GM04504 (cell line): ENCODE measurements around the gene KRT14.
"Not testable (repeated sequence)": the region's sequence is repeated elsewhere in the genome, so short reads cannot be mapped to it uniquely, and the experiment has no call there.

Experiments used
- DNase-seq: peaks from one replicate; pipeline ENCODE4 v3.0.0-alpha.2; 2012; ENCODE audit warnings: low read depth

KRT14 gene

DNA sequence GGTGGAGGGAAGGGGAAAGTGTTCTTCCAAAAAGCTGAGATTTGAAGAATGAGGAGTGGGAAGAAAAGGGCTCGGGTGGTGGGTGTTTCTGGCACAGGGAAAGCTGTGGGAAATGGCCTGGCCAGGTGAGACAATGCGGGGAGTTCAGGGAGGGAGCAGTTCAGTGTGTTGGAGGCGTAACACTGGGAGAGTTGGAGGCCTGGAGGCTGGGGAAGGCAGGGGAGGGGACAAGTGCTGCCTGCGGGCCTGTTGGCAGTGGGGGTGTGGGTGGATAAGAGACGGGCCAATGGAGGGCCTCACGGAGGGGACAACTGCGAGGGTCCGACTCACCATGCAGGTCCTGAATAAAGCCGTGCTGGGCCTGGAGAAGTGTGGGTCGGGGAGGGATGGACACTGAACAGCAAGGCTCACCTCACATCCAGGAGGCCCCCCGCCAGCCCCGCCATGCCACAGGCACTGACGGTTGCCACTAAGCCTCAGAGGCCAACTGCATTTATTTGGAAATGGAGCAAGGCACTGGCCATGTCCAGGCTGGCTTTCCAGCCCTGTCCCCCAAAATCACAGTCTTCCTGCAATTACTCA is 40.8 kb downstream of the KRT14 start:
- no peak for DNase-seq

DNA sequence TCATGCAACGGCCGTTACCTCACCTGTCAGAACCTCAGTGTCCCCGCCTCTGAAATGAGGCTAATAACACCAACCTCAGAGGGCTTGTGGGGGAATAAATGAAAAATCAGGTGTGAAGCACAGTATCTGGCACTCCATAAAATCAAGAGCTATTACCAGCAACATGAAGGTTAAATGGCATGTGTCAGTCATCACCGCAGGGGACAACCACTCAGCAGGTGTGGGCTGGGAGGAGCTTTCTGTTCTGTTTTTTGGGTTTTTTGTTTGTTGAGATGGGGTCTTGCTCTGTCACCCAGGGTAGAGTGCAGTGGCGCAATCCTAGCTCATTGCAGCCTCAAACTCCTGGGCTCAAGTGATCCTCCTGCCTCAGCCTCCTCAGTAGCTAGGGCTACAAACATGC is 41.8 kb downstream of the KRT14 start:
- DNase-seq: no peak

DNA sequence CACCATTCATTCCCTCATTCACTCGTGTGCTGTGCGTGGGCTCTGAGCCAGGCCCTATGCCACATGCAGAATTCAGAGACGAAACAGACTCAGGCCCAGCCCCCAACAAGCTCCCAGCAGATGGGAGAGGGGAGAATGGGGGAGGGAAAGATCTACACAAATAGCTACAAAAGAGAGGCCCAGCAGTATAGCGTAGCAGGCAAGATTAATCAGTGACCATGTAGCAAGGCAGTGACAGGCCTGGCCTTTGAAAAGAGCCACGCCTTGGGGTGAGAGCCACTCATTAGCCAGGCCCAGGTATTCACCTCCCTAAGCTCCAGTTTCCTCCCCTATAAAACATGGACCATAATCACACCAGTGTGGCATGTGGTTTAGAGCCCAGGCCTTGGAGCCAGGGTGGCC is 42.2 kb downstream of the KRT14 start:
- no peak for DNase-seq

DNA sequence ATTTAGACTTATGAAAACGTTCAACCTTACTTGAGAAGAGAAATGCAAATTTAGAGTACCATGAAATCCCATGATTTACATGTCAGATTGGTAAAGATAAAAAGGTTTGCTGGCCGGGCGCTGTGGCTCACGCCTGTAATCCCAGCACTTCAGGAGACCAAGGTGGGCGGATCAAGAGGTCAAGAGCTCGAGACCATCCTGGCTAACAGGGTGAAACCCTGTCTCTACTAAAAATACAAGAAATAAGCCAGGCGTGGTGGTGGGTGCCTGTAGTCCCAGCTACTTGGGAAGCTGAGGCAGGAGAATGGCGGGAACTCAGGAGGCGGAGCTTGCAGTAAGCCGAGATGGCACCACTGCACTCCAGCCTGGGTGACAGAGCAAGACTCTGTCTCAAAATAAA is 43.9 kb downstream of the KRT14 start:
- DNase-seq: not testable (repeated sequence)

DNA sequence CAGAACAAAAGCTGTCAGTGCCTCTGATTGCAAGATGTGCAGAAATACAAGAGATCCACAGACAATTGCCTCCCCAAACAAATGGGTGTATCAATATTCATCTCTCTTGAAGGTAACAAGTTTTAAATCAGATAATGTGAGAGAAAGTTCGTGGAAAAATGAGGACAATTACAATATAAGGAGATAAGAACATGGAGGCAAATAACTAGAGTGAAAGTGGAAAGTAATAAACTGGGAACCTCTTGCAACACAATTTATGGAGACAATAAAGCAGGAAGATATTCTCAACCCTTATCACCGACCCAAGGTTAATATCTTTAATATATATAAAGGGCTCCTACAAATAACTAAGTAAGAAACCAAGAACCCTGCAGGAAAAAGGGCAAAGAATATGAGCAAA is 44.3 kb downstream of the KRT14 start:
- DNase-seq: no peak

DNA sequence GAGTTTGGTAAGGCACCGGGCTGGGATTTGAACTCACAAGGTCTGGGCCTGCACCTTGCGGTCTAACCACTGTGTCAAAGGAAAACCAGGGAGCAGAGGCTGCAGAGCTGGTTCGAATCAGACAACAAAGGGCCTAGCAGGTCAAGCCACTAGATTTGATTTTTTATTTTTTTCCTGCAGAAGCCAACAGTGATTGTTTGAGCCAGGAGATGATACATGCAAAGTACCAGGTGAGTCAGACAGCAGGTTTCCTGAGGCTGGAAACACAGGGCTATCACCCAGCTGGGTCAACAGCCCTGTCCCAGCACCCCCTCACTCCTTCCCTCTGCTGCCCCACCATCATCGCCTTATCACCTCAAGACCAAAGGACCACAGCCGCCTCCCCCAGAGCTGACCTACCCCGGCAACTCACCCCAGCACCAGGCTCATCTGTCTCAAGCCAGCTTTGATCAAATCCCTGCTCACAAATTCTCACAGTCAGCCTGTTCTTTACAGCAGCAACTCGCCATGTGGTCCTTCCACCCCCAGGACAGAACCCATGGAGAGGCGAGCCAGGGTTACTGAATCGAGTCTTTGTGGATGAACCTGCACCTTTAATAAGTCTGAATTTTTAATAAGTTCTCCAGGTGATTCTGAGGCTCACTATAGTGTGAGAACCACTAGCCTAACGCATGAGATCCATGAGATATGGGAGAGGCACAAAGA is 45.6 kb downstream of the KRT14 start:
- DNase-seq: no peak

DNA sequence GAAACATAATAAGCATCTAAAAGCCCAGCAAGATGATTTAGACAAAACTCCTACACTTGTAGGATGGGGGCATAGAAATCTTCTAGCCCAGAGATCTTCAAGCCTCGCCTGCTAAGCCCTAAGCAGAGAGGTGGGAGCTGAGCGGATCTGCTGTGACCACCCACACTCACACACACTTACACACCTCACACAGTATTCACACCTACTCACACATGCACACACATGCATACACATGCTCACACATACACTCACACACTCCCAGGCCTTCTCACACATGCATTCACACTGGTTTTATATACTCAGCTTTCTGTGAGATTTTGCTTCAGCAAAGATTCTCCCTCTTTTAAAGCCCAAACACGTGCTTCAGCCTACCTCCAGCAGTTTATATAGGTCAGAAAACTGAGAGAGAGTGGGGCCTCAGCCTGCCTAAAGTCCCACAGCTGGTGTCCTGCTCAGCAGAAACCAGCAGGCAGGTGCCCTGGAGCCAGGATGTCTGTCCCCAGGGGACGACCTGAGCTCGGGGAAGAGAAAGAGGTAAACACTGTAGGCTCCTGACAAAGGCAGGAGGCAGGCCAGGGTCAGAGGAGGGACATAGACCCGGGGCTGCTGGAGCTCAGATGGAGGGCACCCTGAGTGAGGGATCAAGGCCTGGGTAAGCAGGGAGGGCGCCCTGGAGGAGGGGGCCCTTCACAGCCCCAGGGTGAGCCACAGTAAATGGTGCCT is 46.6 kb downstream of the KRT14 start:
- no peak for DNase-seq

DNA sequence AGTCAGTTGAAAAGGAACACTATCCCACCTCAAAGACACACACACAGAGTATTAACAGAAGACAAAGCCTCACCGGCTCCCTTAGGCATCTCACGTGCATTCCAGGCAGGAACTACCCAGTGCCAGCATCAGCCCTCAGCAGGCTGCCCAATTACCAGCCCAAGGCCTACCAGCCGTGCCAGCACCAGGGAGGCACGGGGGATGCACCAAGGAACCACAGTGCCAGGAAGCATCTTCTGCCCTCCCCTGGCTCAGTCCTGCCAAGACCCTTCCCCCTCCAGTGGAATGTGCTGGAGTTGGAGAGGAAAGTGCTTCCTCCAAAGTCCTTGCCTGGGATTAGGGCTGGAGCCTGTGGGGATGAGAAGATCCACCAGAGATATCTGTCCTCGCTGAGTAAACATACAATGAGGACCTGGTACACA is 47.6 kb downstream of the KRT14 start:
- DNase-seq: no peak

DNA sequence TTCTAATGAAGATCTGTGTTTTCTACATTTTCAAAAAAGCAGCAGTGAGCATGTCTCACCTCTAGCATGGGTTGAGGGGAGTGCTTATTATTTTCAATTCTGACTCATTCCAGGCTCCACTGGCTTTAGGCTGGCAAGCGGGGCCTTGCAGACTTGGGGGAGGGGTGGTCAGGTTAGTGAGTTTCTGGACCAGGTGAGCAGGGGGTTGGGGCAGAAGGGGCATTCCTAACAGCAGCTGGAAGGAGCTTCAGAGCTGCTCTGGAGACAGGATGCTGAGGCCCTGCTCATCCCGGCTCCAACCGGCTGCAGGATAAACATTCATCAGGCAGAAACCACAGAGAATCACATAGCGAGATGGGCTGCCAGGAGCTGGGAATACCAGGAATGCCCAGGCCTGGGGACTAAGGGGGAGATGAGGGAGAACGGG is 48.1 kb downstream of the KRT14 start:
- DNase-seq: no peak

DNA sequence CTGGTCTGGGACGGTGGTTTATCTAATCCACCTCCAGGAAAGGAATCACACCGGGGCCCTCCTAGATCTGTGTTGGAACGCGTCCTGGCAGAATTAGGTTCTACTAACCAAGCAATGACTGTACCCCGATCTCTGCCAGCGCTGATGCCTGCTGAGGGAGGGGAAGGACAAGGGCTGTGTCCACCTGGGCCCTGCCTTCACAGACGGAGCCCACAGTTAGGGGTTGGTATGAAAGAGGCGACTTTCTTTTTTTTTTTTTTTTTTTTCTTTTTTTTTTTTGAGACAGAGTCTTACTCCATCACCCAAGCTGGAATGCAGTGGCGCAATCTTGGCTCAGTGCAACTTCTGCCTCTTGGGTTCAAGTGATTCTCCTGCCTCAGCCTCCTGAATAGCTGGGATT is 48.7 kb downstream of the KRT14 start:
- no peak for DNase-seq

DNA sequence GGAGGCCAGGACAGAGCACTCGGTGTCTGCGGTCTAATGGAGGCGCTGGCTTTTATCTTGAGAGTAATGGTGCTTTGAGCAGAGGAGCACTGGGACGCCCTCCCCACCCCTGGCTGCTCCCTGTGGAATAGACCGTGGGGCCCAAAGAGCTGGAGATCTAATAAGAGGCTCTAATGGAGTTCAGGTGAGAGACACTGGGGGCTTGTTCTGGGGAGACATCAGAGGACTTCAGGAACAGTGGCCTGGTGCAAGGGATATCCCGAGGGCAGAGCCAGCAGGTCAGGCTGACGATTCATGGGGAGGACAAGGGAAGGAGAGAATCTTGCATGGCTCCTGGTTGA is 49.1 kb downstream of the KRT14 start:
- DNase-seq: no peak

DNA sequence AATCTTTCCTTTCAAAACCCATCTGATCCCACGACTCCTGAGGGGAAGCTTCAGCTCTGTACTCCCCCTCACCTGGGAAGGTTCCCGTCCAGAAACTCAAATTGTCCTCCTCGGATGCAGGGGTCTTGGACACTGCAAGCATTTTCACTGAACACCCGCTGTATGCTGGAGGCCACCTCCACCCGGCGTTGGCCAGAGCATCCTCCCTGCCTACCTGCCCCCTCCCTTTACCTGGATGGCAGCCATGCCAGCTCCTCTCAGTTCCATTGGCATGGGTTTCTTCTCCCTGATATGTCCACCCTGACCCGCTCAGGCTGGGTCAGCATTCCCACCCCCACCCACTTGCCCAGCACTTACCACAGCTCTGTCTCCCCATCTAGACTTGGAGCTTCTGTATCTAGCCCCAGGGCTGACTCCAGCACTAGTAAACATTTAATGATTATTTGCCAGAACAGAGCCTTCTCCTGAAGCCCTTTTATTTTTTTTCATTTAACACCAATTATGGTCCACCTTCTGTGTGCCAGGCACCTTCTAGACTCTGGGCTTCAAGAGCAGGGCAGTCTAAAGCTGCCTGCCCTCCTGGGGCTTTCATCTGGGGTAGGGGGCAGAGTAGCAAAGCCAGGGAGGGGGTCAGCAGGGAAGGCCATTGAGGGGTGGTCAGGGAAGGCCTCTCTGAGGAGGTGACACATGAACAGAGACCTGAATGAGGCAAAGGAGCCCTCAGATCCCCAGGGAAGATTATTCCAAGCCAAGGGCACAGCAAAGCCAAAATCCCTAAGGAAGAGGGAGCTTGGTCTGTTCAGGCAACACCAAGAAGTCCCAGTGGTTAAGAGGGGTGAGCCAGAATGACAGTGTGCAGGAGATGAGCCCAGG is 49.7 kb downstream of the KRT14 start:
- no peak for DNase-seq

DNA sequence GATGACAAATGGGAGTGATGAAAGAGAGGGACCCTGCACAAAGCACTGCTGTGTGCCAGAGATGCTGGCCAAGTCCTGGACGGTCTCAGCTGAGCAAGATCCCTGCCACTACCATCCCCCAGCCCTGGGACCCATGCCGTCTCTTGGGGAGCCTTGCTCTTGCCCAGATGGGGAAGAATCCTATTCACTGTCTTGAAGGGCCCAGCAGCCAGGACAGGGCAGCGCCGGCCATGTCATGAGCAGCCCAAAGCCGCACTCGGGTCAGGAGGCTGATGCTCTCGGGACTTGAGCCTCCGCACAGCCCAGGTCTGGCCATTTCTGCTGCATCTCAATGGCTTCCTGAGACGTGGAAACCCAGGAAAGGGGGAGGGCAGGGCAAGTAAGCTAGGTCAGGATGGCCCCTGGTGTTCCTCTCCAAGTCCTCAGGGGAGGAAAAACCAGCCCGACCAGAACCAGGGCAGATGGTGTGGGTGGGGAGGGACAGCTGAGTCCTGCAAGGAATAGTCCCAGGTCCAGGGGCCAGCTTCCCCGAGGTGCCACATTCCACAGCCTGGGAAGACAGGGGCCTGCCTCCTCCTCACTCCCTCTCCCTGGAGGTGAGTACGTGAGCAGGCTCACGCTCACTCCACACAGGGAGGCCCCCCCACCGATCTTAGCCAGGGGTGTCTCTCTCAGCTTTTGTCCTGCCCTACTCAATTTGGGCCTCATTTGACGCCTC is 50.8 kb downstream of the KRT14 start:
- DNase-seq: no peak

DNA sequence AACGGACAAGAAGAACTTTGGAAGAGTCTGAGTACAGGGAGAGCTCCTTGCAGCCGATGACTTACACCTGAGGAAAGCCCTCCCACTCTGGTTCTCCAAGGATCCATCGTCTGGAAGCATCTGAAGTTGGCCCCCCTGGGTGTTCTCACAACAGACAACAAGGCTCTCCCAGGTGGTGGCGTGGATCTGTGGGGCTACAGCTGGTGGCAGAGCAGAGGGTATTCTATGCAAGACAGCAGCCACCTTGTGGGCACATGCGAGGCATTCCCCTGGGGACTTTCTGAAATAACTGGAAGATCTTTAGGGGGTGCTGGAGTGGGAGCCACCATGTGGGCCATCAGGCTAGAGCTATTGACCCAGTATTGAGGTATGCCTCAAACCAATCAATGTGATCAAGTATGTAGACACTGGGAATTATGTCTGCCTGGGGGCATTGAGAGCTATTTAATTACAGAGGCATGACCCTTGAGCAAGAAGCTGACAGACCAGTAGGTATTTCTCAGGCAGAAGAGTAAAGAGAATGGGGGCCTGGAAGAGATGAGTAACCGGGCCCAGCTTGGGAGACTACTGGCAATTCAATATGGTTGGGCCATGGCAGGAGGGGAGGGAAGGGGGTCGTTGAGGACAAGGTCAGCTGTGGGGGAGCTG is 51.7 kb downstream of the KRT14 start:
- DNase-seq: no peak

DNA sequence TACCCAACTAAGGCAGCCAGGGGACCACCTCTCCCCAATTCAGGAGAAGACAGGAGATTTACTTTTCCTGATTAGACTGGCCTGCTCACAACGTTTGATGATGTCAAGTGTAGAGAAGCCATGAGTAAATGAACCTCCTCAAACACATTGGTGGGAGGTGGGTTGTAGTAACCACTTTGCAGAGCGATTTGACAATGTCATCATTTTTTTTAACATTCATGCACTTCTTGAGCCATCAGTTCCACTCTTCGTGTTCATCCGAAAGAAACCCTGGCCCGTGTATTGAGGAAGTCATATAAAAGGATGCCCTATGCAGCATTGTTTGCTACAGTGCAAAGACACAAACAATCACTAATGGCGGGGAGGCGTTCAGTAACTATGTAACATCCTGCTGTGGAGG is 53.1 kb downstream of the KRT14 start:
- no peak for DNase-seq

DNA sequence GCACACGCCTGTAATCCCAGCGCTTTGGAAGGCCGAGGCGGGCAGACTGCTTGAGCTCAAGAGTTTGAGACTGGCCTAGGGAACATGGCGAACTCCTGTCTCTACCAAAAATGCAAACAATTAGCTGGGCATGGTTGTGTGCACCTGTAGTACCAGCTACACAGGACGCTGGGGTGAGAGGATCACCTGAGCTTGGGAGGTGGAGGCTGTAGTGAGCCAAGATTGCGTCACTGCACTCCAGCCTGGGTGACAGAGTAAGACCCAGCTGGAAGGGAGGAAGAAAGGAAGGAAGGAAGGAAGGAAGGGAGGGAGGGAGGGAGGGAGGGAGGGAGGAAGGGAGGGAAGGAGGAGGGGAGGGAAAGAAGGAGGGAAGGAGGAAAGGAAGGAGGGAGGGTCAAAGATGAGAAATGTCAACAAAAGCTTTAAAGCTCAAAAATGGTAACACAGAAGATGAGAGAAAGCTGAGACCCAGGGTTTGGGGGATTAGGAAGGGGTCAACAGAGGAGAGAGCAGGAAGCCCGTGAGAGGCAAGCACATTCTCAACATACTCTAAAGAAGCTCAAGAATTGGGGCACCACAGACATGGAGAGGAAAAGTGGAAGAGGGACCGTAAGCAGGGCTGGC is 53.6 kb downstream of the KRT14 start:
- DNase-seq: no peak
